Stimulated activated CD8-positive, alpha-beta memory T cell treated with anti-CD3 and anti-CD28 coated beads, Interleukin-15, amount 100 ng/mL, for 4 hours (primary cell): ENCODE measurements around the gene TNRC6C.
"Not testable (repeated sequence)": the region's sequence is repeated elsewhere in the genome, so short reads cannot be mapped to it uniquely, and the experiment has no call there.

Experiments used
- DNase-seq, 2 donors: peaks; one replicate each; pipeline ENCODE4 v3.0.0-alpha.2; 2020; ENCODE audit warnings: low read depth in 2 of 2

The TNRC6C gene

GRCh38 chr17:78082355-78082872 is 123.9 kb downstream of the TNRC6C start:
- DNase-seq, result not testable (repeated sequence)

GRCh38 chr17:78082988-78083387 is 124.5 kb downstream of the TNRC6C start:
- no peak for DNase-seq

- no peak for DNase-seq
Observed at GRCh38 chr17:78086740-78087139, 128.2 kb downstream of the TNRC6C start.

GRCh38 chr17:78088529-78088928 is 130.0 kb downstream of the TNRC6C start:
- no peak for DNase-seq

GRCh38 chr17:78089576-78090281 is 131.2 kb downstream of the TNRC6C start:
- DNase-seq, result no peak

GRCh38 chr17:78092794-78093324 is 134.4 kb downstream of the TNRC6C start:
- DNase-seq, result no peak

- no peak for DNase-seq
Observed at GRCh38 chr17:78095035-78095434, 136.5 kb downstream of the TNRC6C start.

GRCh38 chr17:78096093-78096492 is 137.6 kb downstream of the TNRC6C start:
- DNase-seq, result no peak

DNA sequence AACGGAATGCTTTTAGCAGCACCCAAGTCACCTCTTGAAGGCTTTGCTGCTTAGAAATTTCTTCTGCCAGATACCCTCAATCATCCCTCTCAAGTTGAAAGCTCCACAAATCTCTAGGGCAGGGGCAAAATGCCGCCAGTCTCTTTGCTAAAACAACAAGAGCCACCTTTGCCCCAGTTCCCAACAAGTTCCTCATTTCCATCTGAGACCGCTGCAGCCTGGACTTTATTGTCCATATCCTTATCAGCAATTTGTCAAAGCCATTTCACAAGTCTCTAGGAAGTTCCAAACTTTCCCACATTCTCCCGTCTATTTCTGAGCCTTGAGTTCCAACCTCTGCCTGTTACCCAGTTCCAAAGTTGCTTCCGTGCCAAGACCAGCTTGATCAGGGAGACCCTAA is 142.6 kb downstream of the TNRC6C start:
- DNase-seq, result no peak

DNA sequence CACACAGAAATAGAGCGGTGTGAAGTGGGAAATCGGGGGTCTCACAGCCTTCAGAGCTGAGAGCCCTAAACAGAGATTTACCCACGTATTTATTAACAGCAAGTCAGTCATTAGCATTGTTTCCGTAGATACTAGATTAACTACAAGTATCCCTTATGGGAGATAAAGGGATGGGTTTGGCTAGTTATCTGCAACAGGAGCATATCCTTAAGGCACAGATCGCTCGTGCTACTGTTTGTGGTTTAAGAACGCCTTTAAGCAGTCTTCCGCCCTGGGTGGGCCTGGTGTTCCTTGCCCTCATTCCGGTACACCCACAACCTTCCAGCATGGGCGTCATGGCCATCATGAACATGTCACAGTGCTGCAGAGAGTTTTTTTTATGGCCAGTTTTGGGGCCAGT is 143.0 kb downstream of the TNRC6C start:
- no peak for DNase-seq

DNA sequence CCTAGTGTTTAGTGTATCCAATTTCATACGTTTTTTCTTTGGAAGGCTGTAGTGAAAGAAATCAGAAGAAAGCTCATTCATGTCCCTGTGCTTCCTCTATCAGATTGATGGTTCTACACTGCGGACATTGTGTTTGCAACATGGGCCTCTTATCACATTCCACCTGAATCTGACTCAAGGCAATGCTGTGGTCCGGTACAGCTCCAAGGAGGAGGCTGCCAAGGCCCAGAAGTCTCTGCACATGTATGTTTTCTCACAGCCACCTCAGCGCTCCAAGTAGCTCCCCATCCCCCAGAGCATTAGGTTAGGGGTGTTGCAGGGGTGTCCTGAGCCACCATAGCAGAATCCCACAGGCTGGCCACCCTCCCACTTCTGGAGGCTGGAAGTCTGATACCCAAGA is 144.8 kb downstream of the TNRC6C start:
- no peak for DNase-seq

GRCh38 chr17:78104540-78104941 is 146.0 kb downstream of the TNRC6C start:
- no peak for DNase-seq

GRCh38 chr17:78105101-78105500 is 146.6 kb downstream of the TNRC6C start:
- DNase-seq, result no peak

GRCh38 chr17:78105551-78105950 is 147.0 kb downstream of the TNRC6C start:
- DNase-seq, result no peak

DNA sequence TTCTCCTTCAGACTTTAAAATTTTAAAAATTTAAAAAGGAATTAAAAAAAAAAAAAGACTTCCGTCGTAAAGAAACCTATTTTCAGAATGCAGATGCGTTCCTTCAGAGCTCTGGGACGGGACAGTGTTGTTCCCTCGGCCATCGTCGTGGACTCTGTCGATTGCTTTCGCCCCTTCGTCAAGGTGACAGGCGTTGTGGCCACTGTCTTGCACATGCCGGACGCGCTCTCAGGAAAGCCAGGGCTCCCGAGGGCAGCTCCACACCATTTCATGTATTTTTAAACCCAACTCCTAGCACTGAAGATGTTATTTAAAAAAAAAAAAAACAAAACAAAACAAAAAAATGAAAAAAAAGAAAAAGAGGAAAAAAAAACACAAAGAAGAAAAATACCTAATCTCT is 147.7 kb downstream of the TNRC6C start:
- DNase-seq, result no peak

DNA sequence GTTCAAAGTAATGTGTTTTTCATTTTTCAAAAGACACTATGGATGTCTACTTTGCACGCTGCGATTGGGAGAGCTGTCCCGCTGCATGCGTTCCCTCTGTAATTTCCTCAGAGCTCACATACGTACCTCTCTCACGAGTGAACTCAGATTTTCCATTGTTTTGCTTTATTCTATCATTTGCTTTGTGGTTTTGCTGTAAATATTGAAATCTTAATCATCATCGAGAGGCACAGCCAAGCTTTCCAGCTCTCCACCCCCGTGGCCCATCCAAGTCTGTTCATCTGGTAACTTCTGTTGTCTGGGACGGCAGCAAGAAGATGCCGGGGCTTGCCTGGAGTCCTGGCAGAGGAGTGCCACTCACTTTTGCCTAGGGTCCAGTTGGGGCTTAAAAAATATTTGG is 149.0 kb downstream of the TNRC6C start:
- DNase-seq, result no peak

DNA sequence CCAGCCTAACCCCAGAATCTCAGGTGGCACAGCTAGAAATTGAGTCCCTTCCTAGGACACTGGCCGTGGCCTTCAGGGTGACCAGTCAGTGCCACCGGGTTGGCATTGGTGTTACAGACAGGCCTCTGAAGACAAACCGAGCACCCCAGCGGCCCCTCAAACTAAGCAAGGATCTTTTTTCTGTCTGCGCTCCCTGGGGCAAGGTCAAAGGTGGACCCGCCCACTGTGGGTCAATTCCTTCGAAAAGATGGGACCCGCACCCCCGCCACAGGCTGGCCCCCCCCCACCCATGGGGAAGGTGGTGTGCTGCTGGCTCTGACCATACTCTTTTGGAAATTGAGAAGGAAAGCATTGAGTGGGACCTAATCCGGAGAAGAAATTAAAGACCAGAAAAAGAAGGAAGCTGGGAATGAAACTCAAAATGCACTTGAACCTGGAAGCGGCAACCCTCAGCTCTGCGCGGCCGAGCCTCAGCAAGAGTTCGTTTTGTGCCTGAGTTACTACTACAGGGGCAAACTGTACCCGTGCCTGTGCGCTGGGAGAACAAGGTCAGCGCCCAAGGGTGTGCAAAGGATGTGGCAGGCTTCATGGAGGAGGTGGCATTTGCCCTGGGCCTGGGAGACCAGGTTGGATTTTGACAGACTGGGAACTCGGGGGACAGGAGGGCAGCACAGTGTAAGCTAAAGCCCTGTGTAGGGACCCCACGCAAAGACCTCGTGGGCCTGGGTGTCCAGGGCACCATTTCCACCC is 149.6 kb downstream of the TNRC6C start:
- DNase-seq, result no peak

DNA sequence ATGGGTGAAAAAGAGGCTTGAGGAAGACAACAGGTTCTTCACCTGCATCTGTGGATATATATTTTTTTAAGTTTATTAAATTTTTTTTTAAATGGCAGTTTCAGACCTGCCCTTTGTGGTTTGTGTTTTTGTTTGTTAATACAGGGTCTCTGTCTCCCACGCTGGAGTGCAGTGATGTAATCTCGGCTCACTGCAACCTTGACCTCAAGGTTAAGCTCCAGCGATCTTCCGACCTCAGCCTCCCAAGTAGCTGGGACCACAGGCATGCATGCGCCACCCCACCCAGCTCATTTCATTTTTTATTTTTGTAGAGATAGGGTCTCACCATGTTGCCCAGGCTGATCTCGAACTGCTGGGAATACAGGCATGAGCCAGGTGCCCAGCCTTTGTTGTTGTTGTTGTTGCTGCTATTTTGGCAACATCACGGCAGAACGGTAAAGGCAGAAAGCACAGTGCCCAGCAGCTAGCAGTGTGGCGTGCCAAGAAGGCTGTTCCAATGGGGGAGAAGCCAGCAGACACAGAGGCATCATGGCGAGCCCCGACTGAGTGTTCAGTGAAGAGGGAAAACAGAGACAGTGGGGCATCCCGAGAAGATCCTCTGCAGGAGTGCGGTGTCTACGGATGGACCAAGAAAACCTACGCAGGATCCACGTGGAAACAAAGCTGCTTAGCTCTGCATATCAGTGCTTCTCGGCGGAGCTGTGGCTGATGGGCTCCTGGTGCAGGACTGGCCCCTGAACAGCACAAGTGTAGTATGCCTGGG is 150.4 kb downstream of the TNRC6C start:
- DNase-seq, result no peak

GRCh38 chr17:78109489-78109761 is 150.9 kb downstream of the TNRC6C start:
- no peak for DNase-seq

DNA sequence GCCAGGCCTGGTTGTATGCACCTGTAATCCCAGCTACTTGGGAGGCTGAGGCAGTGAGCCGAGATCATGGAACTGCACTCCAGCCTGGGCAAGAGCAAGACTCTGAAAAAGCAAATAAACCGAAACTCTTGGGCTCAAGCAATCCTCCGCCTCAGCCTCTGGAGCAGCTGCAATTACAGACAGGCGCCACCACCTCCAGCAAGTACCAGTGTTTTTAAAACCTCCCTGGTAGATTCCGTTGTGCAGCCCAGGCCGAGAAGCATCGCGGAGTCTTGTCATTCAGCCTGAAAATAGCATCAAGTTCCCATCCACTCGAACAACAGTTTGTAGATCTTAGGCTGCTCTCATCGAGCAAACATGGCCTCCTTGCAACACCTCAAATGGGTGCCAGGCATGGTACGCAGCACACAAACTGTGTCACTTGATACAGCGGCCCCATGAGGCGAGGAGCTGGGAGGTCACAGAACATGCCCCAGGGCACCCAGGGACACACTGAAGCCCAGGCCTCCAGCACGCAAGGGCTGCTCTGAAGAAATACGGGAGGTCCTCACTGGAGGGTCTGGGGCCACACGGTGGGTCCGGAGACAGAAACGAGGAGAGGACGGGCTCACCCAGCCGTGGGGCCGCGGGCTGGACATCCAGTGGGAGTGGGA is 152.0 kb downstream of the TNRC6C start:
- no peak for DNase-seq

DNA sequence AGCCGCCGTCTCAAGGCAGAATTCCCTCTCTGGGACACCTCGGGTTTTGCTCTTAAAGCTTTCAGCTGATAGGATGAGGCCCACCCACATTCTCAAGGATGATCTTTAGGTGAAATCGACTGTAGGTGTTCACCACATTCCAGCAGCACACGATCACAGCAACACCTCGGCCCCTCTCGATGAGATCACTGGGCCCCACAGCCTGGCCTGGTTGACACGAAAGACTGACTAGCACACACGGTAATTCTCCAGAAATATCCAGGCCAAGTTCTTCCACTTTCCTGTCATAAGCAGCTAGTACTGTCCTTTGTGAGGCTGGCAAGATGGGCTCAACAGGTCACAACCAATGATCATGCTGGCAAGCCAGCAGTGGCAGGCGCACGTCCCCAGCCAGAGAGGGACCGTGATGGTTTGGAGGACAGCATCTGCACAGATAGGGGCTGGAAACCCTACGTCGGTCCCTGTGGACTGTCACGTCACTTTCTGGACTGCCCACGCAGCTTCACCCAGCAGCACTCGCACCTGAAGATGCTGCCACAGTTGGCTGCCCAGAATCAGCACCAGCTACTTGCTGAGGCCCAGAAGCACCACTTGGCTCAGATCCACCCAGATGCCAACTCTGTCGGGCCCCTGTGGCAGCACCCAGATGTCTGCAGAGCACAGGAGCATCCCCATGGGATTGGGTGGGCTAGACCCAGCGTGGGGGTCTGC is 152.7 kb downstream of the TNRC6C start:
- no peak for DNase-seq
